Ovary (tissue), 3 donors: ENCODE measurements around the gene DLX1.

Experiments
- CTCF ChIP-seq, 3 donors: fragments of 450-650 bp in 2 of 3; fragments of 200-600 bp in 1 of 3; IDR thresholded peaks; one replicate each; pipeline versions ENCODE4 v1.5.1 to v1.8.0; 2016 to 2022; ENCODE audit warnings: antibody characterized with exemption in 3 of 3, mild to moderate bottlenecking in 1 of 3
- EP300 ChIP-seq: sonication (generic); formaldehyde crosslinking; IDR thresholded peaks from one replicate; pipeline ENCODE4 v1.6.1; 2017; ENCODE audit warnings: antibody characterized with exemption
- donor health status: DM: no; HTN: no; CAD: no.

GRCh38 chr2:172131713-172132555, 46.6 kb downstream of the DLX1 start:
- TF ChIP-seq CTCF (IDR thresholded peaks at IDR 0.05): no peak
- TF ChIP-seq EP300: no peak
